C4-2B (cell line): Measurements from ENCODE around the gene SIPA1.
A peak's percentile ranks its signal among the peaks of the same experiment; 100 is the strongest.

ENCODE experiments used
- H3K27ac ChIP-seq: fragments of 450-650 bp; 2 replicates; pipeline ENCODE4 v1.5.1; 2017
- ZFX ChIP-seq: fragments of 450-650 bp; IDR thresholded peaks from 2 replicates; pipeline ENCODE4 v1.6.1; 2017
- TF ChIP-seq, protein P1 (sequence below): fragments of 450-650 bp; conservative IDR thresholded peaks from 2 replicates; pipeline ENCODE4 v1.5.1; 2017; ENCODE audit warnings: mild to moderate bottlenecking

Gene SIPA1

GRCh38 chr11:65651339-65651588, 13.4 kb downstream of the SIPA1 start:
- TF ChIP-seq, protein P1, sequence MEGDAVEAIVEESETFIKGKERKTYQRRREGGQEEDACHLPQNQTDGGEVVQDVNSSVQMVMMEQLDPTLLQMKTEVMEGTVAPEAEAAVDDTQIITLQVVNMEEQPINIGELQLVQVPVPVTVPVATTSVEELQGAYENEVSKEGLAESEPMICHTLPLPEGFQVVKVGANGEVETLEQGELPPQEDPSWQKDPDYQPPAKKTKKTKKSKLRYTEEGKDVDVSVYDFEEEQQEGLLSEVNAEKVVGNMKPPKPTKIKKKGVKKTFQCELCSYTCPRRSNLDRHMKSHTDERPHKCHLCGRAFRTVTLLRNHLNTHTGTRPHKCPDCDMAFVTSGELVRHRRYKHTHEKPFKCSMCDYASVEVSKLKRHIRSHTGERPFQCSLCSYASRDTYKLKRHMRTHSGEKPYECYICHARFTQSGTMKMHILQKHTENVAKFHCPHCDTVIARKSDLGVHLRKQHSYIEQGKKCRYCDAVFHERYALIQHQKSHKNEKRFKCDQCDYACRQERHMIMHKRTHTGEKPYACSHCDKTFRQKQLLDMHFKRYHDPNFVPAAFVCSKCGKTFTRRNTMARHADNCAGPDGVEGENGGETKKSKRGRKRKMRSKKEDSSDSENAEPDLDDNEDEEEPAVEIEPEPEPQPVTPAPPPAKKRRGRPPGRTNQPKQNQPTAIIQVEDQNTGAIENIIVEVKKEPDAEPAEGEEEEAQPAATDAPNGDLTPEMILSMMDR, result no peak
- TF ChIP-seq ZFX, result no peak
- peak overlapping the region; percentile 80 for H3K27ac ChIP-seq

DNA sequence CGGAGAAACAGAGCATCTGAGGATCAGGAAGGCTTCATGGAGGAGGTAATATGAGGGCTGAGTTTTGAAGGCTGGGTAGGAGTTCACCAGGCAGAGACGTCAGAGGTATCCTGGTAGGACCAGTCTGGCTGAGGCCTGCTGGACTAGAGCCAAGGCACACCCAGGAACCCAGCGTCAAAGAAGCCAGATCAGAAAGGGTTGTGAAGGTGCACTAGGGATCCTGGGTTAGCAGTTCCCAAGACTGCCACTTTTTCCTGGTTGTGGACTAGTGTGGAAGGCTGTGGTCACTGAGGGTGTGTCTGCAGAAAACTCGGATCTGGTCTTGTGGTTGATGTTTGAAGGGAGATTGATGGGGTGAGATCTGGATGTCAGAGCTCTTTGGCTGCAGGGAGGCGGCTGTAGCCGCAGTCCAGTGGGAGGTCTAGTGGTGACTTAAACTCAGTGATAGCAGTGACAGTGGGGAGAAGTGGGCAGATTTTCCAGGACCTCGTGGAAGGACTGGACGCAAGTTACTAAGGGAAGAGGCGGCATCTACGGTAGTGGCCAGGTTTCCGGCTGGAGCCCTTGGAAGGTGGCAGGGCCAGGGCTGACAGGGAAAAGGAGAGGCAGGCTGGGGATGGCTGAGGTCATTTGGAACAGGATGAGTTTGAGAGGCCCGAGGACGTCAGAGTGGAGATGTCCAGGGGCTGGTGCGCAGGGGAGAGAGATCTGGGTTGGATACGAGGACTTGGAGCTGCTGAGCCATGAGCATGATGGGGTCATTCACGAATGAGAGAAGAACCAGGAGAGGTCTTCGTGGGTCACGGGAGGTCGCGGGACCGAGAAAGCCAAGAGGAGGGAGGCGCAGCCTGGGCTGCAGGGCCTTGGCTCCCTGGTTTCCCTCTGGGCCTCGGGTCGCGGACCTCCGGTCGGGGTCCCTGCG, 13.9 kb downstream of the SIPA1 start:
- H3K27ac ChIP-seq, result peak overlapping the region; percentile 80
- TF ChIP-seq, protein P1, result no peak
- TF ChIP-seq ZFX, result no peak

DNA sequence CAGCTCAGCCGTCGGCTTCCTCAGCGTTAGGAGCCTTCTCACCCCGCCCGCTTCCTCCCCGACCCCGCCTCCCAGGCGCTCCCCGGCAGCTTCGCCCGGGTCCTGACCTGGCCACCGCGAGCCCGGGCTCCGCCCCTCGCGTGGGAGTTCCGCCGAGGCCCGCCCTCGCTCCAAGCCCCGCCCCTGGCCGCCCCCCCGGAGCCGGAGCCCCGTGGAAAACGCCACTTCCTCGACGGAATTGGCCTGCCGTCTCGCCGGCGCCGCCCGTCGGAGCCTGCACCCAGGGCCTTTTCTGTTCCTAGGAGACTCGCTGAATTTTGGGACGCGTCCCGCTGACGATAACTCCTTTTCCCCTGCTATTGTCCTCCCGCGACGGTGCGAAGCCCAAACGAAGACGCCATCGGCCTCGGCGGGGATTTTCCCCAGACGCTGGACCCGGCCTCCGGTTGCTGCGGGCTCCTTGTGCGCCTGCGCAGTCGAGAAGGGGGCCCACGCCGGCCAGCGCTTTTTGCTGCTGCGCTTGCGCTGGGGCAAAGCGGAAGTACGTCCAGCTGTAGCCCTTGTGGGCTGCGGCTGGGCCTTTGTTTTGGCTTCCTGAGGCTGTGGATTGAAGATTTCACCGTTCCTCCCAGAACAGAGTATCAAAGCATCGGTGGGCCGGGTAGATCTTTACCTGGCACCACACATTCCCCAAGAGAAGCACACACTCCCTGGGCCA, 14.8 kb downstream of the SIPA1 start:
- H3K27ac ChIP-seq, result peak overlapping the region; percentile 80
- TF ChIP-seq ZFX, result peak; percentile 39; the same call in 1 of the 2 replicates
- TF ChIP-seq, protein P1, result no peak

GRCh38 chr11:65653229-65654225, 15.6 kb downstream of the SIPA1 start:
- TF ChIP-seq, protein P1, result no peak
- no peak for TF ChIP-seq ZFX
- peak overlapping the region; percentile 80 for H3K27ac ChIP-seq

GRCh38 chr11:65654375-65655349, 16.8 kb downstream of the SIPA1 start:
- peak overlapping the region; percentile 80 for H3K27ac ChIP-seq
- TF ChIP-seq ZFX, result no peak
- TF ChIP-seq, protein P1, result no peak

DNA sequence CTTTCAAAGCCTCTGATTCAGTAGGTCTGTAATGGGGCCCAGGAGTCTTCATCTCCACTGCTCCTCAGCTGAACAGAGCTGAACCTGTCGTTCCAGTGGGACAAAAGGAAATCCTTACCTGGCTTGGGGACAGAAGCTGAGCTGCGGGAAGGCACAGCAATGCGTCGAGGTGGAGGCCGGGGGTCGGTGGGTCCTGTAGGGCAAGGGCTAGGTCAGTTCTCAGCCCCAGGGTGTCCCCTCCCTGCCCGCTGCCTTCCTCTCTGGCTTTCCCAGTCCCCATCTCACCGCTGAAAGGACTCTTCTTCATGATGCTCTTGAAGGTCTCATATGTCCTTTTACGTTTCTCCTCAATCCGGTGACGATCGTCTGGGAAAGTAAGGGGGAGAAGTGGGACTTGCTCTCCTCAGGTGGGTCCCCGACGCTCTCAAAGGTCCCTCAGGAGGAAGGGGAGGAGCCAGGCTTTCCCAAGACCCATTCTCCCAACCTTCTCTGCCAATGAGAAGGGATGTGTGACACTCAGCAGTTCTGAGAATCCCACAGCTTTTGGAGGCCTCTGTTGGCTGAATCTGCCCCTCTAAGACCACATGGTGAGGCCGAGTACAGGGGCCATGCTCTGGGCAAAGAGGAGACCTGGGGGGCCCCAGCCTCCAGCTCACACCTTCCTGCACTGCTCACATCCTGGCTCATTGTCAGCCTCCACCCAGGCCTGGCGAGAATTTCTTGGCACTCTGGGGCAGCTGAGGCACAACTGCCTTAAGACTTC, 17.9 kb downstream of the SIPA1 start:
- TF ChIP-seq, protein P1, result no peak
- TF ChIP-seq ZFX, result no peak
- no peak overlapping the region for H3K27ac ChIP-seq
